Astrocyte of the spinal cord (primary cell): Measurements from ENCODE around the gene HM13.
"Not testable (repeated sequence)": the region's sequence is repeated elsewhere in the genome, so short reads cannot be mapped to it uniquely, and the experiment has no call there.

Experiments used
- DNase-seq: peaks from one replicate; pipeline ENCODE4 v3.0.0; 2011; ENCODE audit warnings: low read depth, low spot score
- H3K4me3 ChIP-seq: 2 replicates; pipeline ENCODE4 v1.5.1; 2011; ENCODE audit warnings: low read depth, mild to moderate bottlenecking, low read length, moderate library complexity
- in situ Hi-C: cut with HindIII; loops from 2 replicates; pipeline ENCODE4 v1.10.0; 2017; ENCODE audit warnings: low sequenced_read_pairs
- TF ChIP-seq, protein P1 (sequence below): IDR thresholded peaks from 2 replicates; pipeline ENCODE4 v1.5.1; 2012; ENCODE audit warnings: low read depth, mild to moderate bottlenecking, low read length, inconsistent platforms

Gene HM13

DNA sequence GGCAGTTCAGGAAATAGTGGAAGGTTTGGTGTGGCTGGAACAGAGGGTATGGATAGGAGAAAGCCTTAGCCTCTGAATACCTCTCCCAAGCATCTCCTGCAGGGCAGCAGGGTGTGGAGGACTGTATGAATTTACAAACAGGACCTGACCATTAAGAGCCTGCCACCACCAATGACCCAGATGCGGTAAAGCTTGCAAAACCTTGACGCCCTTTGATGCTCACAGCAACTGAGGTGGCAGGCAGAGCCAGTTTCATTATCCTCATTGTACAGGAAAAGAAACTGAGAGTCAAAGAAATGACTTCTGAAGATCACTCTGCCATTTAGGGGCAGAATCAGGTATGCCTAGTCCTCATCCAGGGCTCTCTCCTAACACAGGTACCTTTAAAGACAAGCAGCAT is 2.4 kb downstream of the HM13 start:
- in situ Hi-C loops = no loop called here
- TF ChIP-seq, protein P1, sequence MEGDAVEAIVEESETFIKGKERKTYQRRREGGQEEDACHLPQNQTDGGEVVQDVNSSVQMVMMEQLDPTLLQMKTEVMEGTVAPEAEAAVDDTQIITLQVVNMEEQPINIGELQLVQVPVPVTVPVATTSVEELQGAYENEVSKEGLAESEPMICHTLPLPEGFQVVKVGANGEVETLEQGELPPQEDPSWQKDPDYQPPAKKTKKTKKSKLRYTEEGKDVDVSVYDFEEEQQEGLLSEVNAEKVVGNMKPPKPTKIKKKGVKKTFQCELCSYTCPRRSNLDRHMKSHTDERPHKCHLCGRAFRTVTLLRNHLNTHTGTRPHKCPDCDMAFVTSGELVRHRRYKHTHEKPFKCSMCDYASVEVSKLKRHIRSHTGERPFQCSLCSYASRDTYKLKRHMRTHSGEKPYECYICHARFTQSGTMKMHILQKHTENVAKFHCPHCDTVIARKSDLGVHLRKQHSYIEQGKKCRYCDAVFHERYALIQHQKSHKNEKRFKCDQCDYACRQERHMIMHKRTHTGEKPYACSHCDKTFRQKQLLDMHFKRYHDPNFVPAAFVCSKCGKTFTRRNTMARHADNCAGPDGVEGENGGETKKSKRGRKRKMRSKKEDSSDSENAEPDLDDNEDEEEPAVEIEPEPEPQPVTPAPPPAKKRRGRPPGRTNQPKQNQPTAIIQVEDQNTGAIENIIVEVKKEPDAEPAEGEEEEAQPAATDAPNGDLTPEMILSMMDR = no peak
- DNase-seq = no peak
- no peak overlapping the region for H3K4me3 ChIP-seq

DNA sequence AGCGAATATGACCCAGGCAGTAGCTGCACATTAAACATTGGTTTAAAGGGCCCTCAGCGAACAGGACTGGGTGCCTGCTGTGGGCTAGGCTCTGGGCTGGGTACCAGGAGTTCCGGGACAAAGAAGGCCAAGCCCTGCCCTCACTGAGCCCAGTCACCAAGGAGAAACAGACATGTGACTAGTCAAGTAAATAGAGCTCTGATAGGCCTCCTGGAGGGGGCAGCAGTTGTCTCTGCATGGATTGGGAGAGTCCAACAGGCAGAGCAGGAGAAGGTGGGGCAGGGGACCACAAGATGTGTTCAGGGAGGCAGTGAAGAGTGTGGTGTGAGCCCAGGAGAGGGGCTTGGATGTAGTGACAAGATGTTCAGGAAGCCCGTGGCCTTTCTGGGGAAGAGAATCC is 3.1 kb downstream of the HM13 start:
- TF ChIP-seq, protein P1 = peak; percentile 30
- H3K4me3 ChIP-seq = no peak overlapping the region
- in situ Hi-C loops = no loop called here
- peak; percentile 47 for DNase-seq

DNA sequence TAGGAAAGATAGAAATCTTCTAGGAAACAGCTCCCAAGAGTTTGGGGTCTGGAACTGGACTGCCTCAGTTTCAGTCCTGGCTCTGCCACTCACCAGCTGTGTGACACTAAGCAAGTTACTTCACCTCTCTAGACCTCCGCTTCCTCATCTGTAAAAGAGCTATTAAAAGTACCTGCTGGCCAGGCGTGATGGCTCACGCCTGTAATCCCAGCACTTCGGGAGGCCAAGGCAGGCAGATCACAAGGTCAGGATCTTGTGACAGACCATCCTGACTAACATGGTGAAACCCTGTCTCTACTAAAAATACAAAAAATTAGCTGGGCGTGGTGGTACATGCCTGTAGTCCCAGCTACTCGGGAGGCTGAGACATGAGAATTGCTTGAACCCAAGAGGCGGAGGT is 7.0 kb downstream of the HM13 start:
- H3K4me3 ChIP-seq, DNase-seq, in situ Hi-C loops: not testable (repeated sequence)

DNA sequence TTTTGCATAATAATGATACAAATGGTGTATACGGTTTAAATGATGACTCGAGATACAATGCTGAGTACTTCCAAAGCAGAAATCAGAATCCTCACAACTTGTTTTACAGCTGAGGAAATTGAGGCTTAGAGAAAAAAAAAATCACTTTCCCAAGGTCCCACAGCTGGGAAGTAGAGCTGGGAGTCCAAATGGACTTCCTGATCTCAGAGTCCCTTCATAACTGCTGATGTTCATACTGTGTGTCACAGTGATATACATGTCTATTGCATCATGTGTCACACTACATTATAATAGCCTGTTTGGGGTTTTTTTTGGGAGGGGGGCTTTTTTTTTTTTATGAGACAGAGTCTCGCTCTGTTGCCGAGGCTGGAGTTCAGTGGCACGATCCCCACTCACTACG is 8.5 kb downstream of the HM13 start:
- no peak overlapping the region for H3K4me3 ChIP-seq
- TF ChIP-seq, protein P1 = no peak
- DNase-seq = no peak
- in situ Hi-C loops = no loop called here

DNA sequence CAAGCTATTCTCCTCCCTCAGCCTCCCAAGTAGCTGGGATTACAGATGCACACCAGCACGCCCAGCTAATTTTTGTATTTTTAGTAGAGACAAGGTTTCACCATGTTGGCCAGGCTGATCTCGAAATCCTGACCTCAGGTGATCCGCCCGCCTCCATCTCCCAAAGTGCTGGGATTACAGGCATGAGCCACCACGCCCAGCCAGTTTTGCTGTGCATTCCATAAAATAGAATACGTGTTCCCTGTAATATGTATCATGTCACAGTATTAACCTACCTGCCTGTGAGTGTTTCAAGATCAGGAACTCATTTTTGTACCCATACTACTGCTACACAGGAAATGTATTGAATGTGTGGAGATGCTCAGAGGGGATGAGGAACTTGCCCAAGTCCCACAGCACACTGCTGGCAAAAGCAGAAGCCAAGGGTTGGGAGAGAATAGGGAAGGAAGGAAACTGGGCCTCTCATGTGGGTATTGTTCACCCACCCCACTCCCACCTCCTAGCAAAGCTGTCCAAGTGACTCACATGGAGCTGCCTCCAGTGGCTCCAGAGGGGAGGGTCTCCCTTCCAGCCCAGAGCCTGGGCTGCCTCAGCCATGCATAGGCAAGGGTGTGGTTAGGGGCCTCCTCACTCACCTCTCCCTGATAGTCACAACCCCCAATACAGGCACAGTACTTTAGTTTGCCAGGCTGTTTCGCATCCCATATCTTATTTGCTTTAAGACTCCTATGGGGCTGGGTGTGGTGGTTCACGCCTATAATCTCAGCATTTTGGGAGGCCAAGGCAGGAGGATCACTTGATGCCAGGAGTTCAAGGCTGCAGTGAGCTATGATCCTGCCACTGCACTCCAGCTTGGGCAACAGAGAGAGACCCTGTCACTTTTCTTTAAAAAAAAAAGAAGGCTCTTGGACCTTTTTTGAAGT is 9.4 kb downstream of the HM13 start:
- peak; percentile 35 for DNase-seq
- in situ Hi-C loops = no loop called here
- TF ChIP-seq, protein P1 = no peak
- H3K4me3 ChIP-seq = no peak overlapping the region

DNA sequence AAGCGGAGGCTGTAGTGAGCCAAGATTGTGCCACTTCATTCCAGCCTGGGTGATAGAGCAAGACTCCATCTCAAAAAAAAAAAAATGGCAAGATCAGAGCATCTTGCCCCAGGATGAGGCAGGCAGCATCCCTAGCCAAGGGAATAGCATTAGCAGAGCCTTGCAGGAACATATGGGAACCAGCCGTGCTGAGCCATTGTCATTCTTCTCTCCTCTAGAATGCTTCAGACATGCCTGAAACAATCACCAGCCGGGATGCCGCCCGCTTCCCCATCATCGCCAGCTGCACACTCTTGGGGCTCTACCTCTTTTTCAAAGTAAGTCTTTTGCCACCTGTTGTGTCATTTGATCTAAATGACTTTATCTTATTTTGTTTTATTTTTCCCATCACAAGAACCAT is 13.0 kb downstream of the HM13 start:
- TF ChIP-seq, protein P1 = no peak
- DNase-seq = no peak
- H3K4me3 ChIP-seq = no peak overlapping the region
- in situ Hi-C loops = no loop called here

DNA sequence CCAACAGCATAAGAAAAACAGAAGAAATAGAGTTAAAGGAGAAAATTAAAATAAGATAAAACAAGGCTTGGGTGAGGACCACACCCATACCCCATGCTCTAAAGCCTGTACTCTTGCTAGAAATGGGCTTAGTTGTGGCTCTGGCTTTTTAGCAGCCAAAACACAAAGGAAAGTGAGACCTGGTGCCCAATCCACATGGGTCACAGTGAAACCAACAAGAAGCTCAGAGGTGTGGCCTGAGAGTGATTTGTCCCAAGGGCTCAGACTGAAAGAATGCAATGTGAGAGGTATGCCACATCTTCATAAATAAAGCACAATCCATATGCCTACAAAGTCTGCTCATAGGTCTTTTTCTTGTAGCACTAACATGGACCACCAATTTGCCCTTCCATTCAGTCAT is 21.1 kb downstream of the HM13 start:
- TF ChIP-seq, protein P1 = no peak
- in situ Hi-C loops = no loop called here
- DNase-seq = no peak
- no peak overlapping the region for H3K4me3 ChIP-seq
